T-helper 22 cell (primary cell): ENCODE results near the gene RTN4RL1.

Source experiments
- DNase-seq: peaks from one replicate; pipeline ENCODE4 v3.0.0-alpha.2; 2020; ENCODE audit warnings: low read depth

RTN4RL1 gene

DNA sequence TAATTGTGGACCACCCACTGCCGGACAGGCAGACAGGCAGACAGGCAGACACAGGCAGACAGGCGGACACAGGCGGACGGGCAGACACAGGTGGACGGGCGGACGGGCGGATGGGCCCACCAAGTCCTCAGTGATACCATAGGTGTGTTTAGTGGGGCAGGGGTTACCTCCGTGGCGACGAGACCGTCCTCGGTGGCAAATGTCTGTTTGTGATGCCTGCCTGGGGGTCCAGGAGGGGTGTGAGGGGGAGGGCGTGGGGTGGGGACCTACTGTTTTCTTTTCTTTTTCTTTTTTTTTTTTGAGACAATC lies 76.7 kb downstream of the RTN4RL1 start:
- DNase-seq, result no peak

DNA sequence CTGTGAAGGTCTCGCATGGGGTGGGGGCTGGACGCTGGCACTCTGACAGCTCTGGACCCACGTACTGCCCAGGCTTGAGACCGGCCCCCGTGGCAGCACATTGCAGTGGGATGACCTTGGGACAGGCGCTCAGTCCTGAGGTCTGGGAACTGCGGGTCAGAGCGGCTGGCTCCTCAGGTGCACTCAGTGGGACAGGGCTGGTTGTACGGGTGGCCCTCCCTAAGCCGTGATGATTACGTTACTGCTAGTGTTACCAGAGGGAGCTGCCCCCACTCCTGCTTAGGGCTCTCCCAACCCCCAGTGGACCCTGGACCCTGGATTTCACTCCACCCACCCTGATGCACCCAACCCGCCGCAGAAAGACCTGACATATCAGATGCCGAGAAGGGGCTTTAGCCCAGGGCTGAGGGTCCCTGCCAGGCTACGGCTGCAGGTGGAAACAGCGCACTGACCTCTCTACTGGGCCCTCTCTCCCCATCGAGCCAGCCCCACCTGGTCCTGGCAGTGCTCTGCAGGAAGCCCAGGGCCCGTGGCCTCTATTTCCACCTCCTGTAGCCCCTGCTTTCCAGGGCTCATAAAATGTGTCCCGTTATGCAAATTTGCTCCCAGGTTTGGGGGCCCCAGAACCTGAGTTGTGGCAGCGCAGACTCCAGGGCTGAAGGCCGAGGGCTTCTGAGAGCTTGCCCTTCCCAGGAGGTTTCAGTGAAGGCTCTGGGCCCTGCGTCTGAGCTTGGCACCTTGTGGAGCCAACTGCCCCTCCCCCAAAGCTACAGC lies 77.2 kb downstream of the RTN4RL1 start:
- DNase-seq, result no peak

DNA sequence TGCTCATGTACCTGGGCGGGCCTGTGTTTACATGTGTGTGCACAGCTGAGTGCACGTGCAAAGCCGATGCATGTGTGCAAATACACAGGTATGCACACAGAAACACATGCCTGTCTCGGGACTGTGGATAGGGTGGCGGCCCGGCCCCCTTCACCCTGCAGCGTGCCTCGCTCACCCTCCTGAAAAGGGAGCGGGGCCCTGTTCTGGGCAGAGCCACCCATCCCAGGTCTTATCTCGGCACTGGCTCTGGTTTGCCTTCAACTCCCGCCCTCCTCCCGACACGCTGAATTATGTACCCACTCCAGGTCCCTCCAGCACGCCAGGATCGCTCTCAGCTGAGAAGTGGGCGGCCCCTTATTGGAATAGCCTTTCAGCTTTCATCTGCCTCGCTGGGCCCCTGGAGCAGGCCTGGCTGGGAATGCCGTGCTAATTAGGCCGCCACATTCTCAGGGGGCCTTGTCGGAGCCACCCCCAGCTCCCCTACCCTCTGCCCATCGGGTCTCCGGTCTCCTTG lies 77.8 kb downstream of the RTN4RL1 start:
- DNase-seq, result no peak

DNA sequence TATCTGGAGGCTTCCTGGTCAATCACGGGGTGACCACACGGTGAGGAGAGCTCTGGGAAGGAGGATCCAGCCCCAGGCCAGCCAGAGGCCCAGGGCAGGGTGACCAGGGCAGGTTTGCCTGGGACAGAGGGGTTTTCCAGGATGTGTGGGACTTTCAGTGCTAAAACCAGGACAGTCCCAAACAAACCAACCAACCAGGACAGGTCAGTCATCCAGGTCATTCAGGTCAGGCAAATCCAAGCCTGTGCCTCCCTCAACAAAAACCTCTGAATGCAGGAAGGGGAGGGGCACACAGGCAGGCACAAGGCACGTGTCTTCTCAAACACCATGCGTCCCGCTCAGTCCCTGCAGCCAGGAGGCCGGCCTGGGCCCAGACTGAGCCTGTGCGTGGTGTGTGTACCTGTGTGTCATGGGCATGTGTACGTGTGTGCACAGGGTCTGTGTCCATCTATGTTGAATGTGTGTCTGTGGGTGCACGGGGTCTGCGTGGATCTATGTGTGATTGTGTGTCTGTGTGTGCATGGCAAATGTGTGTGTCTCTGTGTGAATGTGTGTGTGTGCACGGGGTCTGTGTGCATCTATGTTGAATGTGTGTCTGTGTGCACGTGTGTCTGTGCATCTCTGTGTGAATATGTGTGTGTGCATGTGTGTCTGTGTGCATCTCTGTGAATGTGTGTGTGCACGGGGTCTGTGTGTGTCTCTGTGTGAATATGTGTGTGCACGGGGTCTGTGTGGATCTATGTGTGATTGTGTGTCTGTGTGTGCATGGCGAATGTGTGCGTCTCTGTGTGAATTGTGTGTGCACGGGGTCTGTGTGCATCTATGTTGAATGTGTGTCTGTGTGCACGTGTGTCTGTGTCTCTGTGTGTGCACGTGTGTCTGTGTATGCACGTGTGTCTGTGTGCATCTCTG lies 78.9 kb downstream of the RTN4RL1 start:
- DNase-seq, result no peak

DNA sequence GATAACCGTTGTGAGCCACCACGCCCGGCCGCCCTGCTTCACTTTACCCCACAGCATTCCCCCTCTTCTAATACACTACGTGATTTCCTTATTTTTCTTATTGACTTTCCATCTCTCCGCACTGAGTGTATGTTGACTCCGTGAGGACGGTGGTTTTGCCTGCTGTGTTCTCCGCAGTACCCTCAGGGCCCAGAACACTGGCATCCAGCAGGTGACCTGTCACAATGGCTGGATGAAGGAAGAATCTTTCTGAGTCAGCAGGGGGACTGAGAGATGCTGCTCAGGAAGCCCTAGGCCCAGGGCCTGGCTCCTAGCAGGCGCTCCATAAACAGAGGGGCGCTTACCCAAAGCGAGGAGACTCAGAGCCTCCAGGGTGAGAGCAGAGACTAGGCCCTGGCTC lies 79.5 kb downstream of the RTN4RL1 start:
- DNase-seq, result no peak

DNA sequence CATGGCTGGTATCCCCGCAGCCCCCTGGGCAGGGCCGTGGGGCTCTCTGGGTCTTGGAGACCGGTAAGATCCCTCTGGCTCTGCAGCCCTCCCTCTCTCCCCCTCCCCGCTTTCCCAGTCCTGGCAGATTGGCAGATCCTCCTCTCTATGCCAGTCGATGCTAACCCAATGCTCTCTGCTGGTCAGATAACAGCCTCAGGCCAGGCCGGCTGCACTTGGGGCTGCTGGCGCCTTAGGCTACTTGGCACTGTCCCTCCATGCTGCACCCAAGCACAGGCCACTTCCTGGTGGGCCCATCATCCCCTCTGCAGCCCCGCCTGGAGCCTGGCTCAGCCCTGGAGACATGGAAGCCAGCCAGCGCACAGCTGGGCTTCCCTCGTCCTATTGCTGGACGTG lies 81.7 kb downstream of the RTN4RL1 start:
- no peak for DNase-seq

DNA sequence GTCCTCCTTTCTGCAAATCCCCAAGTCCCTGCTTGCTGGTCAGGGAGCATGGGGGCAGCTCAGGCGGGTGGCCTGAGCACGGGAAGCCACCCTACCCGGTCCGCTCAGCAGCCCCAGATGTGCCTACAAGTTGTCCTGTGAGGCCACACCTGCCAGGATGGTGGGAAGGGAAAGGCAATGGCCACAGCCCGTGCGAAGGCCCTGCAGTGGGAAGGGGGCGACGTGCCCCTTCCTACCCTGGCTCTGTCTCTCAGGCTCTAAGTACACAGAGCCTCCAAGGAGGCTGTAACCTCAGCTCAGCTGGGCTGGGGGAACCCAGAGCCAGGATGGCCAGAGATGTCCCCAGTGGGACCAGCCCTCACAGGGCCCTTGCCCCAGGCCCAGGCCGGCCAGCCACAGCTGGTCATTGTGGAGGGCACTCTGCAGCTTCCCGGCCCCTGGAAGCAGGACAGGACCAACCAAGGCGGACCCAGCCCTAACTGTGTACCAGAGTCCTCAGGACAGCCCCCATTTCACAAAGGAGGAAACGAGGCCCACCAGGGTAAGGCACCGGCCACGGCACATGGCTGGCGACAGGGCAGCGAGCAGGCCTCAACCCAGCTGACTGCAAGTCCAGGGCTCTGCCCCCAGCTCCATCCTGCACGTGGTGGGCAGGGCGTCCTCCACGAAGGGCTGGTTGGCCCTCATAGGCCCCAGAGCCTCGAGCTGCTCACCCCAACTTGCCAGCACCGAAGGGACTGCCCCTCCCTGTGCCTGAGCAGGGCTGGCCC lies 82.3 kb downstream of the RTN4RL1 start:
- DNase-seq, result no peak

DNA sequence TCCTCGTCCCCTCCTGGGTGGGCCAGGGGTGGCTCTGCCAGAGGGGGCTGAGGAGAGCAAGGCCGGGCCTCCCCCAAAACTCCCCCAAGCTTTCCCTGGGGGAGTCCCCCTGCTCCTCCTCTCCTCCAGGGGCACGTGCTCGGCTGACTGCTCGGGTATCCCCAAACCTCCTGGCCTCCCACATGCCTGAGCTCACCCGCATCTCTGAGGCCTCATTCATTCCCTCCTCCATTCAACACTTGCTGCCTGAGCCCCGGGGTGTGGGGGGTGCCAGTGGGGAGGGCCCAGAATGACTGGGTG lies 83.1 kb downstream of the RTN4RL1 start:
- no peak for DNase-seq

DNA sequence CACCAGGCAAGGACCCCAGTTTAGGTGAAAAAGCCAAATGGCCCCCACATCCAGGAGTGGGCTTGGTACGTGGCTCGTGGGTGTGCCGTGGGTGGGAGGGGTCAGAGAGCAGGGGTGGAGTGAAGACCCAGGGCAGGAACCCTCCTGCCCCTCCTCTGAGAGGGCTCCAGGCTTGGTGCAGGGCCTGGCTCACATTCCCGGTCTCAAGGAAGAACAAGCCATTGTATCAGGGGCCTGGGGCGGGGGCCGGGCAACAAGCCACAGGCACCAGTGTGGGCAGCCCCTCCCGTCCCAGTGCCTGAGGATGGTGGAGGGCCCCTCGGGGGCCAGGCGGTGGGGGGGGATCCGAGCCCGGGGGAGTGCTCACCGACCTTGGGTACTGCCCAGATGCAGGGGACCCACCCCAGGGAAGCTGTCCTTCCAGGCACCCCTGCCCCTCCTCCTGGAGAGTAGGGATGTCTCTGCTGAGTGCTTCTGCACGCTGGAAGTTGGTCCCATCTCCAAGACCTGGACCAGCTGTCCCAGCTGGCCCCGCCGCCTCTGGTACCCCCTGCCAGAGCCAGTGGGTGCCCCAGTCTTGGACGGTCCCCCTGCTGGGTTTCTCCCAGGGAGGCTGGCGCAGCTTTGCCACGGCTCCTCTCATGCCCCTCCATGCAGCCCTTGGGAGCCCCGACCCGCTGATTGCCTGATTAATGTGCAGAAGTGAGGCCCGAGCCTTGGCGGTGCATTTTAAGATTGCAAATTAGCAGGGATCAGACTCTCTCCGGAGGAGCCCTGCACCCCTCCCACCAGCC lies 83.7 kb downstream of the RTN4RL1 start:
- DNase-seq, result no peak

DNA sequence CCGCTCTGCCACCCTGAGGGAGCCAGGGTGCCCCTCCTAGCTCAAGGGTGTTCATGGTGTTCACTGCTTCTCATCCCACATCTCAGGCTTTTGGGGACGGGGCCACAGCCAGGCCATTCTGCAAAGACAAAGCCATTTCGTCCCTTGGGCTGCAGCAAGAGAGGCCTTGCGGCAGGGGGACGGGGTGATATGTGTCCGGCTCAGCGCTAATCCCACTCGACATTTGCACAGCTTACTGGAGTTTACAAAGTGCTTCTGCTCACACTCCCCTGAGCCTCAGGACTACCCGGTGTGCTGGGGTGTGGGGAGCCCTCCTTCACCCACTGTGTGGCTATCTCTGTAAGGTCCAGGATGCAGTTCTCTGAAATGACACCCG lies 84.3 kb downstream of the RTN4RL1 start:
- DNase-seq, result no peak

DNA sequence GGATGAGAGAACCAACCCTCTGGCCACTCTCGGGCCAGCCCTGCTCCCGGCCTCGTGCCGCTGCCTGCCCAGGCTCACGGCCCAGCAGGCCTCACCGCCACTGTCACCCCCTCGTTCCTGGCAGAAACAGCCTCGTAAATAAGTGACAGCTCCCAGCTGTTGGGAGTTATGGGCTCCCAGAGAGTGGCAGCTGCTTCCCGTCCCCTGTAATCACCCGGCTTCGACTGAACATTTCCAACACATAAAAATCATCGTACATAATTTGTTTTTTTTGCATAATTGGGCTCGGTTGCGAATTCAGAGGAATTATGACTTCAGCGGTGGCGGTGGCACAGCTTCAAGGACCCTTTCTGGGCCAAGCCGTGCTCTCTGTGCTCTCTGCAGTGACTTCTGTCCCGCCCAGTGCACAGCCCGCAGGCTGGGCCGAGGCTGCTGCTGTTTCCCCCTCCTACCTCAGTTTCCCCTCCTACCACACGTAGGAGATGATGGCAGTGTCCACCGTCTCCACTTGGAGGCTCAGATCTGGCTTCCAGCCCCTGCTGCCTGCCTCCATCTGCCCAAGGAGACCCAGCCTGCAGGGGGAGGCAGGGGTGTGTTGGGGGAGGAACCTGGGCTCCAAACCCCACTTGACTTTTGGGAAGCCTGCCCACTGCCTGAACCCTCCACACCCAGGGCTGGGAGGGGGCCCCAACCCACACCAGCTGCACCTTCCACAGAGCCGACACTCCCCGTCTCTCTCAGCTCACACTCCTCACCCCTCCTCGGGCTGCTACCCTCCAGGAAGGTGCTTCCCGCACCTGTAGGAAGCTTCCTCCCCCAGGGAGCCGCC lies 84.9 kb downstream of the RTN4RL1 start:
- DNase-seq, result no peak

DNA sequence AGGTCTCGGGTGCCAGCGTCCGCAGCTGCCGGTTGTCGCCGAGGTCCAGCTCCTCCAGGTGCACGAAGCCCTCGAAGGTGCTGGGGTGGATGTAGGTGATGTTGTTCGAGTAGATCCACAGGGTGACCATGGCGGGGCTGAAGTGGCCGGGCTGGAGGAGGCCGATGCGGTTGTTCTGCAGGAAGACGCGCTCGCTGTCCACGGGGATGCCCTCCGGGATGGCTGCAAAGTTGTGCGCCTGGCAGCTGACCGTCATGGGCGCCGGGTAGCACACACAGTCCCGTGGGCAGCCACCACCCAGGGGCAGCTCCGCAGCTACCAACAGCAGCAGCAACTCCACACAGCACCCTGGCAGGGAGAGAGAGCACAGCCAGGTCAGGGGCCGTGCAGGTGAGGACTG lies 87.7 kb downstream of the RTN4RL1 start:
- DNase-seq, result no peak

DNA sequence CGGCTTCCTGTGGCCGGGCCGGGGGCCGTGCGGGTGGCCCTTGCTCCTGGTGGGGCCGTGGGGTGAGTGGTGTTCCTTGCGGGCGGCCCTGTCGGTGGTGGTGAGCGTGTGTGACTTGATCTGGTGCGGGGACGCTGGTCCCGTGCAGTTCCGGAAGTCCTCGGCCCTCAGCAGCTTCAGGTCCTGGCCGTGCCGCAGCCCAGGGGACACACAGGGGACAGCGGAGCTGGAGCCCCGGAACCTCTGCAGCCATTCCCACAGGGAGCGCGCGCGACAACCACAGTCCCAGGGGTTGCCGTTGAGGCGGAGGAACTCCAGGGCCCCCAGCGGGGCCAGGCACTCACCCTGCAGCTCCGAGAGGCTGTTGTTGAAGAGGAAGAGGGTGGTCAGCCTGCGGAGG lies 88.4 kb downstream of the RTN4RL1 start:
- DNase-seq, result no peak

DNA sequence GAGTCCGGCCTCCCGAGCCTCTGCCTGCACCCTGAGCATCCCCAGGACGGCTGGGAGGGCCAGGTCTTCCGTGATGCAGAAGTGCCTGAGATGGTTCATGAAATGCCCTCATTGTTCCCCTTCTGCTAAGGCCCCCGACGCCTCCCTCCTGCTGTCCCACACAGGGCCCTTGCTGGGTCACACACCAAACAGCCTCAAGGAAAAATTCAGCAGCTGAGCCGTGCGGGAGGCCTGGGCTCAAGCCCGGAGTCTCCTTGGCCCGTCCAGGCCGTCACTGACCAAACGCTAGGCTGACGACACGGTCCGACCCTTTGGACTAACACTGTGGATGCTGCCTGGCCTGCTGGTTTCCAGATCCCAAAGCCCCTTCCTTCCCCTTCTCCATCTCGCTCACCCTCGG lies 90.2 kb downstream of the RTN4RL1 start:
- no peak for DNase-seq

DNA sequence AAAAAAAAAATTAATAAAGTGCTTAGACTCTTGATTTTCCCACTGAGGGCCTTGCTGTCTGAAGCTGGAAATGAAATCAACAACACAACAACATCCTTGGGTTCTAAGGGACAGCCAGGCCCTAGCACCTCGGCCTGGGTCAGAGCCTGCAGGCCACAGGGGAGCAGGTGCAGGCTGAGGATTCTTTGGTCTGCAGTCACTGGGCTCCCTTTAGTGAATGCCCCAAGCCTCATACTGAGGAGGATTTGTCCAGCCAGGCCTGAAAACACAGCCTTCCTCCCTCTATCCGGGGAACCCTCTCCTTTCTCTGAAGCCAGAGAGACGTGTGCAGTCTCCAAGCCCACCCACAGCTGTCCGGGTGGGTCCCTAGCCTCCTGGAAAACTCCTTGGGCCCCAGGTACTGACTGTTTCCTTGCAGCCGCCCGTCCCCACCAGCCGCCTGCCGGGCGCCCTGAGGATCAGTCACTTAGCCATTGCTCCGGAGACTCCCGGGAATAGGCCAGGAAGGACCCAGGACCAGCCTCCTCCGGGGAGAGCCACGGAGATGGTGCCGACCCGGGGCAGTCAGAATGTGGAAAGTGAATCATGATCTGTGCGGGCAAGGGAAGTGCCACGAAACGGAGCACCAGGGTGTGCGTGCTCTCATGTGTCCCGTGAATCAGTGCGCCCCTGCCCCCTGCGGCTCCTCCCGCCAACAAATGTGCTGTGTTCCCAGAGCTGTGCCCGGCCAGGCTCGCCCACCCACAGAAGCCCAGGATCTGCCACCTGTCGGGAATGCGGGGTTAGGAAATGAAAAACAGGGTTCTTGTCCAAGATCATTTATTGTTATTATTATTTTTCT lies 91.0 kb downstream of the RTN4RL1 start:
- DNase-seq, result no peak

DNA sequence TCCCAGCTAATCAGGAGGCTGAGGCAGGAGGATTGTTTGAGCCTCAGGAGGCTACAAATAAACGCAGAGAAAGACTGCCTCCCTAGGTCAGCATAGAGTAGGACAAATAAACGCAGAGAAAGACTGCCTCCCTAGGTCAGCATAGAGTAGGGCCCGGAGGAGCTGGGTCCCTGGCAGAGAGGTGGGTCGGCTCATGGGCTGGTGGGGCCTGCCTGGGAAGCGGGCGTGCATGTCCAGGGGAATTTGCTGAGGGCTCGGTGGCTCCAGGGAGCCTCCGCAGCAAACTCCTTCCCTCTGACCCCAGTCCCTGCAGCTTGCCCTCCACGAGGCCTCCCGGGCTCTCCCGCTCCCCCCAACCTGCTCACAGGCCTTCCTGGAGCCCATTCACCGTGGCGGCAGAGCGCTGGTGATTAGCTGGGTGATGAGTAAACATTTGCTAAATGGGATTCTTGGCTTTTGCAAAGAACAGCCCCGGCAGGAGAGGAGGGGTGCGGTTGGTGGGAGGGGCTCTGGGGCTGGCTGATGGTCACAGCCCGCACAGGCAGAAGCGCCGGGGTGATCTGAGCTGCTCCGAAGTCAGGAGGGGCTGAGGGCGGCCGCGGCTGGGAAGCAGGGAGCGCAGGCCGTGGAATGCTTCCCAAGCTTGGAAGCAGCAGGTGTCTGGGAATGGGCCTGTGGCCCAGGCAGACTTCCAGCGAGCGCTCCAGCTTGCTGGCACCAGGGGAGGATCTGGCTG lies 93.1 kb downstream of the RTN4RL1 start:
- DNase-seq, result no peak

DNA sequence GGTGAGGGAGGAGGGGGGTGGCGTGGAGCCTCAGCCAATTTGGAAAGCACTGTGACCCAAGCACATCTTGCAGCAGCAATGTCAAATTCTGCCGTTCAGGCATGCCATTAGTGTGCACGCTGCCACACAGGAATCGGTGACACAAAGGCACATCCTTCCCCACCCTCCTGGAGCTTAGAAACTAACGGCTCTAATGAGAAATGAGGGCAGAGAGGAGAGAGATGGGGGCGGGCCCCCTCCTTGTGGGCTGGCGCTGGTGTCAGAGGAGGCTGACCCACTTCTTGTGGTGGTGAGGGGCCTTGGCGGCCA lies 94.8 kb downstream of the RTN4RL1 start:
- DNase-seq, result no peak

DNA sequence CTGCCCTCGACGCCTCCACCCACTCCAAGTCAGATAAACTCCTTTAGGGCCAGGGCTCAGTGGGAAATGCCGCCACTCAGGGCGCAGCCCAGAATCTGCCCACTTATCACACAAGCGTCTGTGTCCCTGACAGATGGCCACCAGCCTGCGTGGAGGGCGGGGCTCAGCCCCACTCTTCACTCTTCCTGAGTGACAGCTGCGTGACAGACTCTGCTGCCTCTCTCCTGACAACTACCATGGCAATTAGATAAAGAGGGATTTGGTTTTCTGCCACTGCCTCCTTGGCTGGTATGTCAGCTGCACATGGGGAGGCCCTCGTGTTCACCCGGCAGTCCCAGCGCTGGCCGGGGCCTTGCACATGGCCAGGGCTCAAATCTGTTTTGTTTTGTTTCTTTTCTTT lies 96.2 kb downstream of the RTN4RL1 start:
- no peak for DNase-seq

DNA sequence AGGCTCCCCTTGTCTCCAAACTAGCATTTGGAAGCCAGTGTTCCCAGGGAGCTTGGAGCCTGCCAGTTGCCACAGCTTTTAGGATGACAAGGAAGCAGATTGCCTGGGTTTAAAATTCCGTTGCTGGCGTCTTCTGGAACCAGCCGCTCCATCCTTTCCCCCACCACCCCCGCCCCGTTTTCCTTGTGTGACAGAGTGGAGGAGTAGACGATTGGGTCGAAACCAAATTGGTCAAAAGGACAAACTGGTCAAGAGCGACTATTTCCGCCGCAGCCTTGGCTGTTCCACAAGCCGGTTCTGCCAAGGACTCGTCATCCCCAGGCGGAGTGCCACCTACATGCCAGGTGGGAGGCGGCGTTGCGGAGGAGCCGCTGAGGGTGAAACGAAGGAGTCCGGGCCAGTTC lies 104.2 kb downstream of the RTN4RL1 start:
- no peak for DNase-seq

DNA sequence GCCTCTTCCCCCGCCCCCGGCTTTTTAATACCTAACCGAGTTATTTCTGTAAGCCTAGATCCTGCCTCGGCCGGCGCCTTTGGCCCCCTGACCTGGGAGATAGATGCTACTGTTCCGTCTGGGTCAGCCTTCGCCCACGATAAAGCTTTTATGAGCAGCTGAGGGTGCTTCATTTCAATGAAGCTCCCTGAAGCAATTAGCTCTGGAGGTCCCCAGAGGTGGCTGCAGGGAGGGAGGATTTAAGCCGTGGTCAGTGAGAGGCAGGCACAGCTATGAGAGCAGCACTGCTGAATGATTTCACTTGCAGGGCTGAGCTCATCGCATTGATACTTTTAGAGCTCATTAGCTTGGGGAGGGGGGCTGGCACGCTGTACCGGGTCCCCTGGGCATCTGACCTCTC lies 105.9 kb downstream of the RTN4RL1 start:
- DNase-seq, result no peak
